C4-2B (cell line): ENCODE results near the gene INSIG2.

Source experiments
- H3K27ac ChIP-seq: fragments of 450-650 bp; 2 replicates; pipeline ENCODE4 v1.5.1; 2017
- ZFX ChIP-seq: fragments of 450-650 bp; IDR thresholded peaks from 2 replicates; pipeline ENCODE4 v1.6.1; 2017
- TF ChIP-seq, protein P1 (sequence below): fragments of 450-650 bp; conservative IDR thresholded peaks from 2 replicates; pipeline ENCODE4 v1.5.1; 2017; ENCODE audit warnings: mild to moderate bottlenecking

Gene INSIG2

DNA sequence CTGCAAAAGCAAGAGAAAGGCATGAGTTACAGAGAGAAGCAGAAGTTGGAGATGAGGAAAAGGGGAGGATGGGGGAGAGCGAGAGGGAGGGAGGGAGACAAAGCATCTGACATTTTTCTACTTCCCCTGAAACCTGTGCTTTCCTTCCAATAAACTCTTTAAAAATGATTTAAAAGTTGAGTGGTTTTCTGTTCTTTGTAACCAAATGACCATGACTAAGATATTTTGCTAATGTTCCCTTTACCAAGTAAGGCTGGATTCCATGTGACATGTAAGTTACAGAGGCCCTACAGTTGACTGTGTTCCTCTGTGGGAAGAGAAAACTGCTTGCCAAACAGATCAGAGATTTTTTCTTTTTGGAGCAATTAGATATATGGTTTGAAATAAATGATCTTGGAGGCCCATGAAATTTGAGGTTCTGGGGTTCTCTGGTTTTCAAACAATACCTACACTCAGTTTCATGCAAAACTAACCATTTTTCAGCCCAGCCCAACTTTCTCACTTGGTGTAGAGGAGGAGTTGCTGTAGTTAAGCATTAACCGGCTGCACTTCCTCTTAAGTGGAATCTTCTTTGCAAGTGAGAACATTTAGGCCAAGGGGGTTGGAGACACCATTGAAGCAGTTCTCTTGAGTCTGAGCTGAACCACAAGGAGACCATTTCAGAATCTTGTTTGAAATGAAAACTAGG lies 34.5 kb downstream of the INSIG2 start:
- no peak overlapping the region for H3K27ac ChIP-seq
- TF ChIP-seq ZFX: no peak
- TF ChIP-seq, protein P1, sequence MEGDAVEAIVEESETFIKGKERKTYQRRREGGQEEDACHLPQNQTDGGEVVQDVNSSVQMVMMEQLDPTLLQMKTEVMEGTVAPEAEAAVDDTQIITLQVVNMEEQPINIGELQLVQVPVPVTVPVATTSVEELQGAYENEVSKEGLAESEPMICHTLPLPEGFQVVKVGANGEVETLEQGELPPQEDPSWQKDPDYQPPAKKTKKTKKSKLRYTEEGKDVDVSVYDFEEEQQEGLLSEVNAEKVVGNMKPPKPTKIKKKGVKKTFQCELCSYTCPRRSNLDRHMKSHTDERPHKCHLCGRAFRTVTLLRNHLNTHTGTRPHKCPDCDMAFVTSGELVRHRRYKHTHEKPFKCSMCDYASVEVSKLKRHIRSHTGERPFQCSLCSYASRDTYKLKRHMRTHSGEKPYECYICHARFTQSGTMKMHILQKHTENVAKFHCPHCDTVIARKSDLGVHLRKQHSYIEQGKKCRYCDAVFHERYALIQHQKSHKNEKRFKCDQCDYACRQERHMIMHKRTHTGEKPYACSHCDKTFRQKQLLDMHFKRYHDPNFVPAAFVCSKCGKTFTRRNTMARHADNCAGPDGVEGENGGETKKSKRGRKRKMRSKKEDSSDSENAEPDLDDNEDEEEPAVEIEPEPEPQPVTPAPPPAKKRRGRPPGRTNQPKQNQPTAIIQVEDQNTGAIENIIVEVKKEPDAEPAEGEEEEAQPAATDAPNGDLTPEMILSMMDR: no peak

DNA sequence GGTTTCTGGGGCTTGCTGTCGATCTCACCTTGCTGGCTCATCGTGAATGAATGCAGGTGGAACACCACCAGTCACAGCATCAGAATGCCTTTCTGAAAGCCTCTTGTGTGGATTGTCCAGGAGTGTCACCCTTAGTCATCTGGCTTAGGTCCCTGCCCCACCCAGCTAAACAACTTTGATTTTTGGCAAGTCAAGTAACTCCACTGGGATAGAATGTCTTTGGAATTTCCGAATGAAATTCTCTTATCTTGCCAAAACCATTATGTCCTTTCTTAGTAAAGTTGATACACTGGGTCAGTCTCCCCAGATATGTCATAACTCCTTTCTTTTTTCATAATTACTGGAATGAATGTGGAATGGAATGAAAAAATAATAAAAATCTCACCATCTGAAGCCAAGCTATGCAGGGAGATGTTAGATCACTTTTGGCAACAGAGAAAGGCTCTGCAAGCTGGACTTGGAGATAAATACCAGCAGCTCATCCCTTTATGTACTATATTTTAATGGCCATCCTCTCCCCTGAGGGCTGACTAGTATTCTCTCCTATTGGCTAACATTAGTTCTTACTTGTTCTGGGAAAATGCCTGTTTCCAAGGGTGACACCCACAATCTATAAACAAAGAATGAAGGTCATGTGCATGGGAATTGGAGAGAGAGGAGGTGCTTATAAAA lies 35.4 kb downstream of the INSIG2 start:
- TF ChIP-seq, protein P1: no peak
- no peak for TF ChIP-seq ZFX
- no peak overlapping the region for H3K27ac ChIP-seq

- no peak overlapping the region for H3K27ac ChIP-seq
- TF ChIP-seq ZFX: no peak
- TF ChIP-seq, protein P1: no peak
Measured at GRCh38 chr2:118124288-118124891, 36.1 kb downstream of the INSIG2 start.

- no peak for TF ChIP-seq ZFX
- TF ChIP-seq, protein P1: no peak
- no peak overlapping the region for H3K27ac ChIP-seq
Measured at GRCh38 chr2:118127250-118127649, 39.0 kb downstream of the INSIG2 start.

GRCh38 chr2:118128826-118129225 lies 40.6 kb downstream of the INSIG2 start:
- no peak for TF ChIP-seq ZFX
- TF ChIP-seq, protein P1: no peak
- H3K27ac ChIP-seq: no peak overlapping the region

DNA sequence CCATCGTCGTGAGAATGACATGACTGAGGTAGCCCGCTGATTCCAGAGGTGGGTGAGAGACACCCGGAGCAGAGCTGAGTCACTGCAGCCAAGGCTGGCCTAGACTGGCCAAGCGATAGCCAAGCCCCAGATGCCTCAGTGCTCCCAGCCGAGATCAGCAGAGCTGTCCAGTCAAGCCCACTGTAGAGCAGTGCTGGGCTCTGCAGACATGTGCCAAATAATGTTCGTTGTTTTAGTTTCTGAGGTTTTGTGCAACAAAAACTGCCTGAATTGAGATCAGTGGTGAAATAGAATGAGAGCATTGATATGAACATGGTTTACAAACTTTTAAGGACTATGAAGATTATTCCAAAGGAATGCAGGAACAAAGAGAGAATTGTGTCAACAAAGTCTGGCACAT lies 42.1 kb downstream of the INSIG2 start:
- H3K27ac ChIP-seq: no peak overlapping the region
- TF ChIP-seq, protein P1: no peak
- no peak for TF ChIP-seq ZFX

DNA sequence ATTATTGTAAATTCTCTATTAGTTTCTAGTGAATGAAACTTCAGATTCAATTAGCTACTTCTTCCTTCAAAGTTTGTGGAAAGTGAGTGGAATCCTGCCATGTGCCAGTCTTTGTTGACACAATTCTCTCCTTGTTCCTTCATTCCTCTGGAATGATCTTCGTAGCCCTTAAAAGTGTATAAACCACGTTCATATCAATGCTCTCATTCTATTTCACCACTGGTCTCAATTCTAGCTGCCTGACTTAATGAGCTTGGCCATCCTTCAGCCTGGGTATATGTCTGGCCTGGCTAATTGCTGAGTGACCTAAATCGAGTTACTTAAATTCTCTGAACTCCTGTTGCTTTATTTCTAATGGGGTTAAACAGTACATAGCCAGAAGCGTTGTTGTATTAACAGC lies 43.5 kb downstream of the INSIG2 start:
- H3K27ac ChIP-seq: no peak overlapping the region
- TF ChIP-seq ZFX: no peak
- TF ChIP-seq, protein P1: no peak
